Astrocyte (in vitro differentiated cells and primary cell): ENCODE measurements around the gene AGPAT4.

Experiments used
- CTCF ChIP-seq: IDR thresholded peaks from 2 replicates; pipeline ENCODE4 v1.5.1; 2011; ENCODE audit warnings: low read depth, mild to moderate bottlenecking, inconsistent platforms, low read length, moderate library complexity; ENCODE audit not compliant: insufficient read depth
- EZH2 ChIP-seq: IDR thresholded peaks from 2 replicates; pipeline ENCODE4 v1.6.1; 2012; ENCODE audit warnings: mild to moderate bottlenecking, low read length, inconsistent platforms; ENCODE audit not compliant: insufficient read depth

- TF ChIP-seq CTCF (no peak), EZH2 (no peak)
These were observed 35.8 kb downstream of the AGPAT4 start for GRCh38 chr6:161238081-161238480.
